ENCODE results near the gene YAE1.
A peak's percentile ranks its signal among the peaks of the same experiment; 100 is the strongest.

YAE1 gene

GRCh38 chr7:39557222-39557621, 9.0 kb upstream of the YAE1 start:
- no peak for DNase-seq (ENCODE audit: low spot score)

- no peak for DNase-seq (ENCODE audit: low spot score)
Observed at GRCh38 chr7:39557911-39558310, 8.3 kb upstream of the YAE1 start.

GRCh38 chr7:39560408-39560807, 5.8 kb upstream of the YAE1 start:
- DNase-seq (ENCODE audit: low spot score) = no peak

- no peak for DNase-seq (ENCODE audit: low spot score)
Observed at GRCh38 chr7:39560997-39561396, 5.2 kb upstream of the YAE1 start.

GRCh38 chr7:39565538-39565937, 666 bp upstream of the YAE1 start:
- no peak for DNase-seq (ENCODE audit: low spot score)

GRCh38 chr7:39567294-39567693, 1.1 kb downstream of the YAE1 start:
- DNase-seq (ENCODE audit: low spot score) = no peak

GRCh38 chr7:39574673-39575349, 8.6 kb downstream of the YAE1 start:
- no peak for DNase-seq (ENCODE audit: low spot score)

- DNase-seq (ENCODE audit: low spot score) = no peak
Observed at GRCh38 chr7:39577229-39577874, 11.1 kb downstream of the YAE1 start.

GRCh38 chr7:39580149-39580874, 14.1 kb downstream of the YAE1 start:
- DNase-seq (ENCODE audit: low spot score) = peak; percentile 83

GRCh38 chr7:39582536-39582935, 16.3 kb downstream of the YAE1 start:
- DNase-seq (ENCODE audit: low spot score) = no peak

GRCh38 chr7:39583539-39583938, 17.3 kb downstream of the YAE1 start:
- DNase-seq (ENCODE audit: low spot score) = no peak

- no peak for DNase-seq (ENCODE audit: low spot score)
Observed at GRCh38 chr7:39587393-39587792, 21.2 kb downstream of the YAE1 start.

GRCh38 chr7:39588416-39588815, 22.2 kb downstream of the YAE1 start:
- DNase-seq (ENCODE audit: low spot score) = no peak

- DNase-seq (ENCODE audit: low spot score) = no peak
Observed at GRCh38 chr7:39589323-39590111, 23.3 kb downstream of the YAE1 start.

GRCh38 chr7:39592586-39592985, 26.4 kb downstream of the YAE1 start:
- no peak for DNase-seq (ENCODE audit: low spot score)

GRCh38 chr7:39594988-39595620, 28.9 kb downstream of the YAE1 start:
- no peak for DNase-seq (ENCODE audit: low spot score)

GRCh38 chr7:39602351-39602750, 36.1 kb downstream of the YAE1 start:
- DNase-seq (ENCODE audit: low spot score) = no peak

GRCh38 chr7:39603924-39604323, 37.7 kb downstream of the YAE1 start:
- DNase-seq (ENCODE audit: low spot score) = no peak

- no peak for DNase-seq (ENCODE audit: low spot score)
Observed at GRCh38 chr7:39605087-39605486, 38.9 kb downstream of the YAE1 start.

GRCh38 chr7:39606352-39606751, 40.1 kb downstream of the YAE1 start:
- no peak for DNase-seq (ENCODE audit: low spot score)

GRCh38 chr7:39606941-39607340, 40.7 kb downstream of the YAE1 start:
- no peak for DNase-seq (ENCODE audit: low spot score)

- no peak for DNase-seq (ENCODE audit: low spot score)
Observed at GRCh38 chr7:39607865-39608264, 41.7 kb downstream of the YAE1 start.
